IPS-18c (cell line): ENCODE measurements around the gene PPM1D.
"Not testable (repeated sequence)": the region's sequence is repeated elsewhere in the genome, so short reads cannot be mapped to it uniquely, and the experiment has no call there.

ENCODE experiments used
- H3K4me3 ChIP-seq: 2 replicates; pipeline ENCODE4 v1.7.0; 2013; ENCODE audit warnings: low read depth, mild to moderate bottlenecking, low read length, moderate library complexity; ENCODE audit not compliant: insufficient read depth
- H3K9me3 ChIP-seq: one replicate; pipeline ENCODE4 v1.6.1; 2013; ENCODE audit warnings: mild to moderate bottlenecking, low read length, moderate library complexity; ENCODE audit not compliant: control insufficient read depth, insufficient read depth

The PPM1D gene

GRCh38 chr17:60640503-60640902, 40.5 kb downstream of the PPM1D start:
- Histone ChIP-seq H3K4me3 (no peak overlapping the region), H3K9me3 (no peaks in the 10 kb centered on the region)

DNA sequence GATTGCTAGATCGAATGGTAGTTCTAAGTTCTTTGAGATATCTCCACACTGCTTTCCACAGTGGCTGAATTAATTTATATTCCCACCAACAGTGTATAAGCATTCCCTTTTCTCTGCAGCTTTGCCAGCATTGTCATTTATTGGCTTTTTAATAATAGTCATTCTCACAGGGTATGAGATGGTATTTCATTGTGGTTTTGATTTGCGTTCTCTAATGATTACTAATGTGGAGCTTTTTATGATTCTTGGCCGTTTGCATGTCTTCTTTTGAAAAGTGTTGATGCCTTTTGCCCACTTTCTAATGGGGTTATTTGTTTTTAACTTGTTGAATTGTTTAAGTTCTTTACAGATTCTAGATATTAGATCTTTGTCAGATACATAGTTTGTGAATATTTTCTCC, 41.1 kb downstream of the PPM1D start:
- no peak overlapping the region for H3K4me3 ChIP-seq
- H3K9me3 ChIP-seq = no peaks in the 10 kb centered on the region

GRCh38 chr17:60641810-60642220, 41.8 kb downstream of the PPM1D start:
- no peaks in the 10 kb centered on the region for H3K9me3 ChIP-seq
- no peak overlapping the region for H3K4me3 ChIP-seq

DNA sequence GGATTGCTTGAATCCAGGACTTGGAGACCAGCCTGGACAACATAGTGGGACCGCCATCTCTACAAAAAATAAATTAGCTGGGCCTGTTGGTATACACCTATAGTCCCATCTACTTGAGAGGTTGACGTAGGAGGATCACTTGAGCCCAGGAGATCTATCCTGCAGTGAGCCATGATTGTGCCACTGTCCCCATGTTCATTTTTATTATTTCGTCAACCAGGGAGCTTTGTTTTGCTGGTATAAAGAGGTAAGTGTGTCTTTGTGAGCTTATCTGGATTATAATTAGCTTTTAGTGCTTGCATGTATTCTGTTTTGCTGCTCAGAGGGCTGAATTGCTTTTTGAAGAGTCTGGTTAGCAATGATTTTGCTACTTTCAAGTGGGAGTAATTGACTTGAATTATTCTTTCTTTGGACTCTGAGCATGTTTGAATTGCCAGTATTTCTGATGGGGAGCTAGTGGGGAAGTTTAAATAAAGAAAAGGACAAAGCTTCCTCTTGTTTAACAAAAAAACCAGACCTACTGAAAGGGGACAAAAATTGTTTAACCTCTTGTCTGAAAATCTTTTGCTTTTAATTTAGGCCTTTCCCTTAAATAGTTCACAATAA, 46.0 kb downstream of the PPM1D start:
- H3K9me3 ChIP-seq = no peaks in the 10 kb centered on the region
- H3K4me3 ChIP-seq = no peak overlapping the region

DNA sequence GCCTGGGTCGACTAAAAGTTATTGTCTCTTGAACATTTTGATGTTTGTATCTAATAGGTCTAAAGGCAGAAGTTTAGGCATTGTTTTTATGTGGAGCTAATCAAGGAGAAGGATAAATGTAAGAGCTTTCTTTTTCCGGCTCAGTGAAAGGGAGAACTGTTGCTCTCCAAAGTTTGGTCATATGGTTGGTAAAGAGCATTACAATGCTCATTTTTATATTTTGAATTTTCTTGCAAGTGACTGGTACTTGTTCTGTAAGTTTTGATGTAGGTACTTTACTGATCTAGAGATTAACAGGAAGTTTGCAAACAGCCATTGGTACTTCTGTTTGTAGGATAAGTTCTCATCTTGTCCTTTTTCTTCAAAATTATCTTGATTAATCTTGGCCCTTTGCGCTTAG, 46.7 kb downstream of the PPM1D start:
- Histone ChIP-seq H3K4me3 (no peak overlapping the region), H3K9me3 (no peaks in the 10 kb centered on the region)

DNA sequence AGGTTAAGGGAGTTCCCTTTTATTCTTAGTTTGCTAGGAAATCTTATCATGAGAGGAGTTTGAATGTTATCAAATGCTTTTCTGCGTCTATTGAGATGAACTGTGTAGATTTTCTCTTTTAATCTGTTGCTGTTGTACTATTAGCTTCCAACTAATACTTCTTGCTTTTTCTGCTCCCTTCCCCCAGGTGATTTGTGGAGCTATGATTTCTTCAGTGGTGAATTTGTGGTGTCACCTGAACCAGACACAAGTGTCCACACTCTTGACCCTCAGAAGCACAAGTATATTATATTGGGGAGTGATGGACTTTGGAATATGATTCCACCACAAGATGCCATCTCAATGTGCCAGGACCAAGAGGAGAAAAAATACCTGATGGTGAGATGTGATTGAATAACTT, 47.7 kb downstream of the PPM1D start:
- H3K4me3 ChIP-seq = no peak overlapping the region
- no peaks in the 10 kb centered on the region for H3K9me3 ChIP-seq

- H3K9me3 ChIP-seq = no peaks in the 10 kb centered on the region
- no peak overlapping the region for H3K4me3 ChIP-seq
Observed at GRCh38 chr17:60652454-60653247, 52.7 kb downstream of the PPM1D start.

- no peaks in the 10 kb centered on the region for H3K9me3 ChIP-seq
- H3K4me3 ChIP-seq = no peak overlapping the region
Observed at GRCh38 chr17:60653569-60653968, 53.6 kb downstream of the PPM1D start.

DNA sequence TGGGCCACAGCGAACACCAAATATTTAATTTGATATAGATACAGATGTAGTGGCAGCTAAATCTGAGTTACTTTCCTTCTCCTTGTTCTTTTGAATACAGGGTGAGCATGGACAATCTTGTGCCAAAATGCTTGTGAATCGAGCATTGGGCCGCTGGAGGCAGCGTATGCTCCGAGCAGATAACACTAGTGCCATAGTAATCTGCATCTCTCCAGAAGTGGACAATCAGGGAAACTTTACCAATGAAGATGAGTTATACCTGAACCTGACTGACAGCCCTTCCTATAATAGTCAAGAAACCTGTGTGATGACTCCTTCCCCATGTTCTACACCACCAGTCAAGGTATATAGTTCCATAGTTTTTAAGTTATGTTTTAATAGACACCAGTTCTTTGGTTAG, 56.5 kb downstream of the PPM1D start:
- Histone ChIP-seq H3K4me3 (no peak overlapping the region), H3K9me3 (no peaks in the 10 kb centered on the region)

GRCh38 chr17:60659156-60659555, 59.2 kb downstream of the PPM1D start:
- no peak overlapping the region for H3K4me3 ChIP-seq
- H3K9me3 ChIP-seq = no peaks in the 10 kb centered on the region

DNA sequence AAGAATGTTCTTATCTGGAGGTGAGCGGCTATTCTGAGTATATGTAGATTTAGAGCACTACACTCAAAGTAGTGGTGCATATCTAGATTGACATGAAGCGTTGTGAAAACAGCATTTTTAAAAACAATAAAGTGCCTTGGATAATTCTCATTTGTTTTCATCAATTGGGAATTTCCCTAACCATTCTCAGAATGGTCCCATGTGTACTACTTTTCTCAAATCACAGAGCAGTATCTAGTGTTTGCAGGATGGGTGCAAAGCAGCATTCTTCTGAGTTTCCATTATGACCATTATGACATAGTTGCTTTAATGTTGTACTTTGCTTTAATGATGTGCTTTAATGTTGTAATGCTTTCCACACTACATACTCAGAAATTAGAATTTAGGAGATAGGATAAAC, 61.5 kb downstream of the PPM1D start:
- Histone ChIP-seq H3K9me3 (no peaks in the 10 kb centered on the region), H3K4me3 (no peak overlapping the region)

DNA sequence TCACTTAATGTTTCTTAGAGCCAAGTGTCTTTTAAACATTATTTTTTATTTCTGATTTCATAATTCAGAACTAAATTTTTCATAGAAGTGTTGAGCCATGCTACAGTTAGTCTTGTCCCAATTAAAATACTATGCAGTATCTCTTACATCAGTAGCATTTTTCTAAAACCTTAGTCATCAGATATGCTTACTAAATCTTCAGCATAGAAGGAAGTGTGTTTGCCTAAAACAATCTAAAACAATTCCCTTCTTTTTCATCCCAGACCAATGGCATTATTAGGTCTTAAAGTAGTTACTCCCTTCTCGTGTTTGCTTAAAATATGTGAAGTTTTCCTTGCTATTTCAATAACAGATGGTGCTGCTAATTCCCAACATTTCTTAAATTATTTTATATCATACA, 64.0 kb downstream of the PPM1D start:
- no peak overlapping the region for H3K4me3 ChIP-seq
- H3K9me3 ChIP-seq = no peaks in the 10 kb centered on the region

DNA sequence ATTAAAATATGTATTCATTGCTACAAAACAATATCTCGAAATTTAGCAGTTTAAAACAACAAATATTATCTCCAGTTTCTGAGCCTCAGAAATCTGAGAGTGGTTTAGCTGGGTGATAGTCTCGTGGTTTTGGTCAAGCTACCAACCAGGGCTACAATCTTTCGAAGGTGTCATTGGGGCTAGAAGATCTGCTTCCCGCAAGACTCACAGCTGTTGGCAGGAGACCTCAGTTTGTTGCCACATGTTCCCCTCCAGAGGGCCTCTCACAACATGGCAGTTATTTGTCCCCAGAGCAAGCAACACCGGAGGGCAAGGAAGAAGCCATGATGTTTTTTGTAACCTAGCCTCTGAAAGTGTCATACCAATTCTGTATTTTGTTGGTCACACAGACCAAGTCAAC, 65.6 kb downstream of the PPM1D start:
- Histone ChIP-seq H3K9me3 (no peaks in the 10 kb centered on the region), H3K4me3 (no peak overlapping the region)

DNA sequence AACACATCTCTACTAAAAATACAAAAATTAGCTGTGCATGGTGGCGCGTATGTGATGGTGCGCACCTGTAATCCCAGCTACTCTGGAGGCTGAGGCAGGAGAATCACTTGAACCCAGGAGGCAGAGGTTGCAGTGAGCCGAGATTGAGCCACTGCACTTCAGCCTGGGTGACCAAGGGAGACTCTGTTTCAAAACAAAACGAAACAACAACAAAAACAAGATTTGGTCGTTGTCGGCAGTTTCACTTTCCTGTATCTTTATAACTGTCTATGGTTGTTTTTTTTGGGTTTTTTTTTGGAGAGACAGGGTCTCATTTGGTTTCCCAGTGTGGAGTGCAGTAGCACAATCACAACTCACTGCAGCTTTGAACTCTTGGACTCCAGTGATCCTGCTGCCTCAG, 68.7 kb downstream of the PPM1D start:
- not testable (repeated sequence) for H3K4me3 ChIP-seq, H3K9me3 ChIP-seq

DNA sequence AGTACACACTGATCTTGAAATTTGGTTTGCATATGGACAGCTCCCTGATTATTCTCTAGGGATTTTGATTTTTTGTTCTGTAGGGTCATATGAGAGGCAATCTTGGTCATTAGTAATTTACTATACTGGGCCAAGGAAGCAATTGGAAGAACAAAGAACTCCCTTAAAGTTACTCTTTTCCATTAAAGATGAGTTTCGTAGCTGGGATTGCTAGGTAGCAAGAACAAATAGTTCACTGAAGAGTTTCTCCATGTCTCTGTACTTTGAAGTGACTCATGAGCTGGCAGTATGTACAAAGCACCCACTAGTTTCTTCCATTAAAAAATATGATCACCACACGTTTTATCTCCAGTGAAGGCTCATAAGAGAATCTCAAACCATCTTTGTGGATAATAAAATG, 71.5 kb downstream of the PPM1D start:
- Histone ChIP-seq H3K9me3 (peaks cover 3% of the 10 kb centered on the region), H3K4me3 (no peak overlapping the region)

GRCh38 chr17:60674637-60675036, 74.6 kb downstream of the PPM1D start:
- not testable (repeated sequence) for H3K4me3 ChIP-seq

DNA sequence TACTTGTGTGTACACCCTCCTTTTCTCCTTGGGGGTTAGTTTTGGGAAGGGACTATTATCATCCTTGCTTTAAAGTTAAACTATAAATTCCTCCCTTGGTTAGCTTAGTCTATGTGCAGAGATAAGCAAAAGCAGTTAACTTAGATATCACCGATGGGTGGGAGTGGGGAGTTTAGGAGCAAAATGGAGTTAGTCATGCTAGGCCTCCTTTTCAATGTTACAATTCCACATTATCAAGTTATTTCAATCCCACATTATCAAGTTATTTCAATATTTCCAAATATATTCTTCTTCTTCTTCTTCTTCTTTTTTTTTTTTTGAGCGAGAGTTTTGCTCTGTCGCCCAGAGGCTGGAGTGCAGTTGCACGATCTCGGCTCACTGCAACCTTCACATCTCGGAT, 76.0 kb downstream of the PPM1D start:
- Histone ChIP-seq H3K4me3 (no peak overlapping the region), H3K9me3 (peaks cover 3% of the 10 kb centered on the region)

More at GRCh38 chr17:60674637-60675036, 74.6 kb downstream of the PPM1D start:
- not testable (repeated sequence) for H3K9me3 ChIP-seq

DNA sequence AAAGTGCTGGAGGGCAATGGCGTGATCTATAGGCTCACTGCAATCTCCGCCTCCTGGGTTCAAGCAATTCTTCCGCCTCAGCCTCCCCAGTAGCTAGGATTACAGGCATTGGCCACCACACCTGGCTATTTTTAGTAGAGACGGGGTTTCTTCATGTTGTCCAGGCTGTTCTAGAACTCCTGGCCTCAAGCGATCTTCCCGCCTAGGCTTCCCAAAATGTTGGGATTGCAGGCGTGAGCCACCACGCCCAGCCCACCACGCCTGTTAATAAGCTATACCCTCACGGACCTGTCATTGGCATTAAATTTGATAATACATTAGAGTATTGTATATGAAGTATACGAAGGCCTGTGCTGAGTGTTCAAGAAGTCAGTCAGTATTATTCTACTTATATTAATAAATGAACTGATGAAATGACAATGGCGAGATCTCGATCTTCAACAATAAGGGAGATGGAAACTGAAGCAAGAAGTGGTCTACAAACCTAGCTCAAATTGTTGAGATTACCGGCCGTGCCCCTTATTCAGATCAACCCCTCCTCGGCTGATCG, 76.8 kb downstream of the PPM1D start:
- Histone ChIP-seq H3K4me3 (peak overlapping the region; percentile 92), H3K9me3 (peaks cover 3% of the 10 kb centered on the region)
